GM18520 (cell line): Measurements from ENCODE around the gene PLPPR3.
"Not testable (repeated sequence)": the region's sequence is repeated elsewhere in the genome, so short reads cannot be mapped to it uniquely, and the experiment has no call there.

Experiments used
- ATAC-seq: cut with Tn5 transposase; IDR thresholded peaks from one replicate; pipeline ENCODE4 v1.9.1; 2021; ENCODE audit not compliant: unreplicated experiment

Gene PLPPR3

GRCh38 chr19:854549-854948 lies 32.8 kb upstream of the PLPPR3 start:
- ATAC-seq: no peak

GRCh38 chr19:853614-854220 lies 32.0 kb upstream of the PLPPR3 start:
- not testable (repeated sequence) for ATAC-seq

GRCh38 chr19:853014-853585 lies 31.3 kb upstream of the PLPPR3 start:
- no peak for ATAC-seq

GRCh38 chr19:852136-853013 lies 30.6 kb upstream of the PLPPR3 start, which contains the start of gene ELANE:
Gene ELANE (plus strand): TSS chr19:852303. CDS start chr19:852329, 26 bp downstream.
- ATAC-seq: no peak

- no peak for ATAC-seq
Observed at GRCh38 chr19:850979-851335, 29.2 kb upstream of the PLPPR3 start.

- ATAC-seq: no peak
Observed at GRCh38 chr19:850221-850978, 28.6 kb upstream of the PLPPR3 start.

GRCh38 chr19:849195-849594 lies 27.4 kb upstream of the PLPPR3 start:
- ATAC-seq: not testable (repeated sequence)

GRCh38 chr19:848386-848921 lies 26.7 kb upstream of the PLPPR3 start:
- ATAC-seq: no peak

GRCh38 chr19:845707-846521 lies 24.2 kb upstream of the PLPPR3 start:
- ATAC-seq: no peak

GRCh38 chr19:844546-844971 lies 22.8 kb upstream of the PLPPR3 start:
- no peak for ATAC-seq

- ATAC-seq: no peak
Observed at GRCh38 chr19:843836-844545, 22.2 kb upstream of the PLPPR3 start.

GRCh38 chr19:843180-843835 lies 21.6 kb upstream of the PLPPR3 start:
- no peak for ATAC-seq

GRCh38 chr19:842802-843179 lies 21.0 kb upstream of the PLPPR3 start:
- ATAC-seq: not testable (repeated sequence)

GRCh38 chr19:840519-841206 lies 18.9 kb upstream of the PLPPR3 start, which contains the start of gene PRTN3:
Gene PRTN3 (plus strand): TSS chr19:840999. CDS start chr19:841009, 10 bp downstream.
- ATAC-seq: no peak

- no peak for ATAC-seq
Observed at GRCh38 chr19:835210-835810, 13.6 kb upstream of the PLPPR3 start.

- ATAC-seq: no peak
Observed at GRCh38 chr19:834216-834615, 12.5 kb upstream of the PLPPR3 start.

GRCh38 chr19:831407-832369 lies 9.9 kb upstream of the PLPPR3 start:
- no peak for ATAC-seq
